GM20000 (cell line): Measurements from ENCODE around the gene NT5DC3.

Experiments used
- DNase-seq: peaks from one replicate; pipeline ENCODE4 v3.0.0; 2012; ENCODE audit warnings: low spot score
- CTCF ChIP-seq: IDR thresholded peaks from 2 replicates; pipeline ENCODE4 v1.5.1; 2012; ENCODE audit warnings: mild to moderate bottlenecking, control low read depth; ENCODE audit errors: extremely low read depth, missing control alignments

The NT5DC3 gene

GRCh38 chr12:103880299-103881142, 39.5 kb upstream of the NT5DC3 start:
- DNase-seq, result peak; percentile 43
- TF ChIP-seq CTCF, result no peak

GRCh38 chr12:103879878-103880277, 38.8 kb upstream of the NT5DC3 start:
- no peak for DNase-seq

GRCh38 chr12:103879048-103879692, 38.1 kb upstream of the NT5DC3 start:
- no peak for DNase-seq
- TF ChIP-seq CTCF, result no peak

More at GRCh38 chr12:103879878-103880277, 38.8 kb upstream of the NT5DC3 start:
- no peak for TF ChIP-seq CTCF

GRCh38 chr12:103877934-103878510, 37.0 kb upstream of the NT5DC3 start:
- DNase-seq, result peak; percentile 71
- peak; percentile 70 for TF ChIP-seq CTCF

- TF ChIP-seq CTCF, result no peak
- no peak for DNase-seq
Measured at GRCh38 chr12:103877288-103877687, 36.3 kb upstream of the NT5DC3 start.

GRCh38 chr12:103875666-103876065, 34.6 kb upstream of the NT5DC3 start:
- no peak for DNase-seq
- no peak for TF ChIP-seq CTCF

GRCh38 chr12:103868215-103868614, 27.2 kb upstream of the NT5DC3 start:
- no peak for TF ChIP-seq CTCF
- DNase-seq, result no peak
